ENCODE data around the gene IMMP2L. TPM values are rescaled to one million over a fixed set of nuclear protein-coding genes. Genes with fewer than 3 reads are reported as not detected.

The IMMP2L gene
- total RNA-seq, 1 donor from 2014 or later = 31.9 TPM

DNA sequence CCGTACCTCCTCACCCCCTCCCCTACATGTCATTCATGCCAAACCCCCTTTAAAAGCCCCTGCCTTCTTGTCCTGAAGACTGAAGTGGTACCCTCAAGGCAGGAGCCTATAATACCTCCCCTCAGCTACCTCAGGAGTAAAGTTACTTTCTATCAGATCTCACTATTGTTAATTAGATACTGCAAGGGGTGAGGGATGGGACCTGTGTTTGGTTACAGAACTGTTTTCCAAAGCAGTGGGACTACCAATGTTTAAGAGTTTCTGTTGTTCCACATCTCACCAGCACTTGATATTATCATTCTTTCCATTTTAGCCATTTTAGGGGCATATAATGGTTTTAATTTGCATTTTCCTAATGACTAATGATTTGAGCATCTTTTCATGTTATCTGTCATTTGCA is 668.2 kb downstream of the IMMP2L start:
- Mint-ChIP-seq H3K27ac (no peak overlapping the region), H3K4me1 (no peaks in the 10 kb centered on the region), H3K9me3 (peaks cover 5% of the 10 kb centered on the region), H3K4me3 (no peak overlapping the region), H3K27me3 (no peaks in the 10 kb centered on the region), H3K36me3 (ENCODE audit: low read depth) (no peaks in the 10 kb centered on the region)
- DNase-seq = no peak
- ChIA-PET POLR2A (no interaction called here), CTCF (no interaction called here)
- ATAC-seq (ENCODE audit: low read depth) = no peak
- TF ChIP-seq CTCF (IDR thresholded peaks at IDR 0.05) = no peak
- intact Hi-C loops (cut with micrococcal nuclease) = no loop called here

DNA sequence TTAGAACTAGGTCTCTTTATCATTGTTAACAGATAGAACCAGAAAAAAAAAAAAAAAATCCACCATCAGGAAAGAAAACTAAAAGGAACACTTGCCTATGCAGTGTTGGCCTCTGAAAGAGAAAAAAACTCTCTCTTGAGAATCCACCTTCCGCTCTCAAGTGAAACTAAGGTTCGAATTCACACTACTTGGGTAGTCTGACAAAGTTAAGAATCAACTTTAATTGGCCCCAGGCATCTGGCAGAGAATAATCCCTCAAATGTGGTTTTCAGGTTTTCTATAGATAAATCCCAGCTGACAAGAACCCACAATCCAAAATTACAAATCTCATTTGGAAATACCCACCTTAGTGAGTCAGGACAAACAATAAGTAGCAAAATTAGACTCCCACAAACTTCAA is 671.1 kb downstream of the IMMP2L start:
- peaks cover 3% of the 10 kb centered on the region for H3K9me3 Mint-ChIP-seq
- ChIA-PET CTCF (no interaction called here), POLR2A (no interaction called here)
- ATAC-seq (ENCODE audit: low read depth) = no peak
- intact Hi-C loops (cut with micrococcal nuclease) = no loop called here
- no peaks in the 10 kb centered on the region for H3K36me3 Mint-ChIP-seq (ENCODE audit: low read depth)
- DNase-seq = no peak
- no peaks in the 10 kb centered on the region for H3K4me1 Mint-ChIP-seq
- TF ChIP-seq CTCF (IDR thresholded peaks at IDR 0.05) = no peak
- H3K4me3 Mint-ChIP-seq = no peak overlapping the region
- no peaks in the 10 kb centered on the region for H3K27me3 Mint-ChIP-seq
- H3K27ac Mint-ChIP-seq = no peak overlapping the region

GRCh38 chr7:110890101-110890500 is 672.2 kb downstream of the IMMP2L start:
- ChIA-PET CTCF (no interaction called here), POLR2A (no interaction called here)
- Mint-ChIP-seq H3K27me3 (no peaks in the 10 kb centered on the region), H3K4me3 (no peak overlapping the region), H3K4me1 (no peaks in the 10 kb centered on the region), H3K27ac (no peak overlapping the region), H3K9me3 (peaks cover 3% of the 10 kb centered on the region), H3K36me3 (ENCODE audit: low read depth) (no peaks in the 10 kb centered on the region)
- ATAC-seq (ENCODE audit: low read depth) = no peak
- DNase-seq = no peak
- intact Hi-C loops (cut with micrococcal nuclease) = no loop called here
- TF ChIP-seq CTCF (IDR thresholded peaks at IDR 0.05) = no peak

GRCh38 chr7:110889335-110889734 is 673.0 kb downstream of the IMMP2L start:
- intact Hi-C loops (cut with micrococcal nuclease) = no loop called here
- ATAC-seq (ENCODE audit: low read depth) (no peak), DNase-seq (no peak)
- no peak for TF ChIP-seq CTCF (IDR thresholded peaks at IDR 0.05)
- Mint-ChIP-seq H3K4me1 (no peaks in the 10 kb centered on the region), H3K36me3 (ENCODE audit: low read depth) (no peaks in the 10 kb centered on the region), H3K27ac (no peak overlapping the region), H3K4me3 (no peak overlapping the region), H3K27me3 (no peaks in the 10 kb centered on the region), H3K9me3 (no peaks in the 10 kb centered on the region)
- CTCF ChIA-PET = no interaction called here
- POLR2A ChIA-PET = no interaction called here

DNA sequence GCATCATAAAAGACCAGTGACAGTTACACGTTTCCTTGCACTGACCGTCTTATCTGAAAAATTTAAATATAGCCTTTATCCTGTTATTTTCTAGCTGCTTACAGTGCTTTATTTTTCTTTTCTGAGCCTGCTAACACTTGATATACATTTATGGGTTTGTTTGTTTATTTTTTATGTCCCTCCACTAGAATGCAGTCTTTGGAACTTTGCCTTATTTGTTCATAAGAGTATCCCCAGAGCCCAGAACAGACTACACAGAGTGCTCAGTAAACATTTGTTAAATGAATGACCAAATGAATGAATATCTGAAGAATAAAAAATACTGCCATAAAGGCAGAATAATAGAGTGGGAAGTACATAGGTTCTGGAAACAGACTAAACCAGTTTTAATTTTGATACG is 673.7 kb downstream of the IMMP2L start:
- no peak for TF ChIP-seq CTCF (IDR thresholded peaks at IDR 0.05)
- no peak overlapping the region for H3K4me3 Mint-ChIP-seq
- no peaks in the 10 kb centered on the region for H3K9me3 Mint-ChIP-seq
- ChIA-PET CTCF (no interaction called here), POLR2A (no interaction called here)
- no peaks in the 10 kb centered on the region for H3K27me3 Mint-ChIP-seq
- H3K27ac Mint-ChIP-seq = no peak overlapping the region
- no peaks in the 10 kb centered on the region for H3K36me3 Mint-ChIP-seq (ENCODE audit: low read depth)
- intact Hi-C loops (cut with micrococcal nuclease) = no loop called here
- no peak for DNase-seq
- H3K4me1 Mint-ChIP-seq = no peaks in the 10 kb centered on the region
- no peak for ATAC-seq (ENCODE audit: low read depth)
